EL (cell line): ENCODE data around the gene SHROOM3.

Source experiments
- DNase-seq: peaks from one replicate; pipeline ENCODE4 v3.0.0-alpha.2; 2016

Gene SHROOM3

DNA sequence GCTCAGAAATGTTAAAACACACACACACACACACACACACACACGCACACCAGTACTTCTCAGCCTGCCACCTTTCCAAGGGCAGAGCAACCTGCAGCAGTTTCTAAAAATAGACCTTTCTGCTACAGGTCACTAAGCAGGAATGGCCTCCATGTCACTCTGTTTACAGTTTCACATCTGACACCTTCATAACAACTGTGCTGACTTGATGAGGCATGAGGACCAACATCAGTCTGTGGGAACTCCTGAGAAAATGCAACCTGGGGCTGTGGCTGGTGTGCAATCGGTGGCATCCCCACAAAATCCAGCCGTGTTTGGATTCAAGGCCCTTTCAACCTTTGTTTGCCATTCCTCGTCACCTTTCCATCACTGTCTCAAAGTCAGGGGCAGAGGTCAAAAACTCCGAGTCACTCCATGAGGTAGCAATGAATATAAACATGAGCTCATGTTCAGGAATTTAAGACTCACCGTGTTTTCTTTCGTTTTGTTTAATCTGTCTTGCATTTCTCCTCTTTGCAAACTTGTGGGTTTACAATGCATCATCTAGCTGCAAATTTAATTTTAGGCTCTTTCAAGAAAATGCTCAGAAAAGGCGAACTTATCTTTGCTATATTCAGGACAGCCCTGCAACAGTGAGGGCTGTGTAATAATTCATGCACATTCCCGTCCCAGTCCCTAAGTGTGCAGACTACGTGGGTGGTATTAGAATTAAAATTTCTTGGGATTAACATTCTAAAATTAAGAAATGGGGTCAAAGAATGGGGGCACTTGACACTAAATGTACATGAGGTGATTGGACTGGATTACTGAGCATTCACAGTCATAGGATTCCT lies 135.3 kb downstream of the SHROOM3 start:
- DNase-seq: peak; percentile 60

GRCh38 chr4:76571274-76571673 lies 136.2 kb downstream of the SHROOM3 start:
- DNase-seq: no peak

DNA sequence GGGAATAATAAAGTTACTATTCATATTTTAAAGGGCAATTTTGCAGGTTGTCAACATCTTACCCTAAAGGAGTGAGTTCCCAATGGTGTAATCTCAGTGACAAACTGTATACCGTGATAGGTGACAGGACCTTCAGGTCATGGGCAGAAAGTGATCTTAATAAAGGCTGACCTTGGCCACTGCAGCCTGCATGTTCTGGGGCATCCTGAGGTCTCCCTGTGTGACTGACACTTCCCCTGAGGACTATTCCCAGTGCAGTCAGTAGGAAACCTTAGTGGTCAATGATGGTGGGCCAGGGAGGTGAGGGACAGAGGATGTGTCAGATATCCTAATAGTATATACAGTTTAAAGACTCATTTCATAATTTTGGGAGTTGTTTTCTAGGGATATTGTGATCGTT lies 137.2 kb downstream of the SHROOM3 start:
- no peak for DNase-seq

GRCh38 chr4:76576824-76577223 lies 141.8 kb downstream of the SHROOM3 start:
- DNase-seq: no peak

- no peak for DNase-seq
Measured at GRCh38 chr4:76578002-76578560, 143.1 kb downstream of the SHROOM3 start.

GRCh38 chr4:76579596-76580375 lies 144.8 kb downstream of the SHROOM3 start:
- no peak for DNase-seq

- no peak for DNase-seq
Measured at GRCh38 chr4:76581077-76581962, 146.3 kb downstream of the SHROOM3 start.

DNA sequence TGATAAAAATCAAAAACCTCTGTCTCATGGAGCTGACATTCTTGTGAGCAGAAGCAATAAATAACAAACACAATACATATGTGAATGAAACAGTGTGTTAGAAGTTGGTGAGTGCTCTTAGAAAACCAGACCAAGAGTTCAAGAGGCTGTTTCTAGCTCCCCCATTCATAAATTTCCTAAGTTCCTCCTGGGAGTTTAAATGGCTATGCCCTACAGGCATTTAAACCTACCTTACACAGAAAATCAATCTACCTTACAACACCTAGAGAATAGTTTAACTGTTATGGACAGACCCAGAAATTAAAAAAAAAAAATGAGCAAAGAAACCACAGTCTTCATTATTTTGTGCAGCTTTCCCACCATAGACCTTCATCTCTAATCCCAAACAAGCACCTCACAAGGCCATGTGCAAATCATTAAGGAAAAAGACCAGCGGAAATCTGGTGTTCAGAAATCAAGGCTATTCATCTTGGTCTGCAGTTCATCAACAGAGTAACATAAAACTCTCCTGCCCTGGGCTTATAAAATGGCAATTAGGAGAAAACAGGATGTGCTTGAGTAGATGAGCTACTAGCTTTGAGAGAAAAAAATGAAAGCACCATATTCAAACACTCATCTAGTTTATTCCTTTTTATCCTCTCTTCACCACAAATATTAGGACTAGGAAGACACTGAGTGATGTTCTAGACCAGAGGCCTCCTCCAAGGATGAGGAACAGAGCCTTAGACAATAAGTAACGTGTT lies 147.2 kb downstream of the SHROOM3 start:
- no peak for DNase-seq

DNA sequence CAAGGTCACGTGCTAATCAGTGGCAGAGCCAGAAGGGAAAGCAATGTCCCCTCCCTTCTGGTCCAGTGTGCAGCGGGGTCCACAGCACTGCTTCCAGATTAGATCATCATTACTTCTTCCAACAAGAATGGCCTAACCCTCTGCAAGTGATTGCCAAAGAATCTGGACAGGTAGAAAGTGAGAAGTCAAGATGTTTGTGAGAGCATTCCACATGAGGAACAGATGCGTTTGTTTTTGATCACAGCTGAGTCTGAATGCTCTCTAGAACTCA lies 147.7 kb downstream of the SHROOM3 start:
- no peak for DNase-seq

DNA sequence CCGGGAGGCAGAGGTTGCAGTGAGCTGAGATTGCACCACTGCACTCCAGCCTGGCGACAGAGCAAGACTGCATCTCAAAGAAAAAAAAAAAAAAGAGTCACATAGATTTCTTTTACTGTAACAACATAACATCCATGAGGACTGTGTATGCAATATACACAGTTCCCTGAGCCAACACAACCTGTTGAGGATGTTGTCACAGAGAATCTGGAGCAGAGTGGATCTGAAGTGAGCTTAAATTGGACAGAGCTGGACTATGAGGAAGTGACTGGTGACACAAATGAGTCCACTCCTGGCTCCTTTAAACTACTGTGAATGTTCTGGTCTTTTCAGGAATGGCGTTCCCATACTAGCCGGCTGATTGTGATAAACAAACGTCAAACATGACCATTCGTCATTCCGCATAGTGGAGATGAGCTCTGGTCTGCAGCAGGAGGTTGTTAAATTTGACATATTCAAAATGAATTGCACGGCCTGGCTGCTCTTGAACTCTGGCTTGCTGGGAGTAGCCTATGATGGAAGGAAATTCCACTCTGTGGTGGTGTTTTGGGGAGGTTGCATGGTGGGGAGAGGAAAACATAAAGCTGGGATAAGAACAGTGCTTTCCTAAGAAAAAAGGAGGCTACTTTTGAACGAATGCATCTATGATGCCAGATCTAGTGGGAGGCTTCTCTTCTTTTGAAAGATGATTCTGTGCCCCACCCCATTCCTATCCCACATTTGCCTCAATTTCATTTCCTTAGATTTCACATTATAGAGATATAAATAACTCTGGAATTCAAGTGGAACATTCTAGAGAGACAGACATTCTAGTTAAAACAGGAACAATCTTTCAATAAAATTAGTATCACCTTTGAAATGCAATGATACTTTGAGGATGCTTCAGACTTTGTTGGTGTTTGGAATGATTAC lies 149.5 kb downstream of the SHROOM3 start:
- no peak for DNase-seq

- no peak for DNase-seq
Measured at GRCh38 chr4:76585272-76585671, 150.2 kb downstream of the SHROOM3 start.

GRCh38 chr4:76585897-76586360 lies 150.9 kb downstream of the SHROOM3 start:
- DNase-seq: no peak

GRCh38 chr4:76588274-76588673 lies 153.2 kb downstream of the SHROOM3 start:
- DNase-seq: no peak

DNA sequence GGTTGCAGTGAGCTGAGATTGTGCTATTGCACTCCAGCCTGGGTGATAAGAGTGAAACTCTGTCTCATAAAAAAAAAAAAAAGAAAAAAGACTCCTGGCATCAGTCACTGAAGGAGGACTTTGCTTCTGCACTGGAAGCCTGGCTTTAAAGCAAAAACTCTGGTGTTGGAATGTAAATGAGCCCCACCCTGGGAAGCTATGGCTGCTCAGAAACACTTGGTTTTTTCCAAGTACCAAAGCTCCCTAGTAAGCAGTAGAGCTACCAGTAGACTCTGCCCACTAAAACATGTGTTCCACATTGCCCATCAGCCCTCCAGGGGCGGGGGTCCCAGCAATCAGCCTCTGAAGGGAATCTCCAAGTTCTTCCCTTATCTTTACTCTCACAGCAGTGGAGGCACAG lies 154.4 kb downstream of the SHROOM3 start:
- DNase-seq: peak; percentile 68

DNA sequence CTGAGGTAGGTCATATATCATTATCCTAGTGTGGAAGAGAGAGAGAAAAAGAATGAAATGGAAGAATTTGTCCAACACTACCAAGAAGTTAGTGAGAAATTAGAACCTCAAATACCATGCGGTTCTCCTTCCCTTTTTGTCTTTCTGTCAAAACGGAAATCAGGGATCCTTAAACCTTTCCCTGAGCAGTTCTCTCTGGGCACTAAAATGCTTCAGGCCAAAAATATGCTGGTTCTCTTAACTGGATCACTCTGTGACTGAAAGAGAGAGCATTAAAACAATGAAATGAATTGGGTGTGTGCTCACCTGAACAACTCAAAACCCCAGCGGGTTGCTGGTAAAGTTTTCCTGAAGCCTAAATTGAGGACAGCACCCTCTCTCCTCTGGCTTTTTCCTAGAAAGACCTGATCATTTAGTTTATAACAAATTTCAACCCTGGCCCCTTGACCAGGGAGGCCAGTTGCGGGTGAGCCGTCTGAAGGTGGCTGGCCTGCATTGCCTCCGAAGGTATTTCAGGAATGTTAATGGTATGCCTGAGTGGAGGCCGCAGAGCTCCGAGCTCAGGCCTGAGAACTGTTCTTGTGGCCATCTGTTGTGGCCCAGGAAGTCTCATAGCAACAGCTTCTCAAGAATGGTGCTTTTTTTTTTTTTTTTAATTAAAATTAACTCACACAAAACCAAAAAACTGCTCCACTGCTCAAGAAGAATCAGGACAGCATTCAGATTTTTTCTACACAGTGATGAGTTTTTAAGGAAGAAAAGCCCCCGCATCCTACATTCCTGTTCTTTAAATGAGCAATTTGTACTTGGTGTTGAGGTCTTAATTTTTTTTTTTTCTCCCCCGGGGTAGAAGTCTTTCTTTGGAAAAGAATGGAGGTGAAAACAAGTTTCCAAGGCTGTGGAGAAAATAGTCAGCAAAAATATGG lies 155.1 kb downstream of the SHROOM3 start:
- DNase-seq: peak; percentile 96

DNA sequence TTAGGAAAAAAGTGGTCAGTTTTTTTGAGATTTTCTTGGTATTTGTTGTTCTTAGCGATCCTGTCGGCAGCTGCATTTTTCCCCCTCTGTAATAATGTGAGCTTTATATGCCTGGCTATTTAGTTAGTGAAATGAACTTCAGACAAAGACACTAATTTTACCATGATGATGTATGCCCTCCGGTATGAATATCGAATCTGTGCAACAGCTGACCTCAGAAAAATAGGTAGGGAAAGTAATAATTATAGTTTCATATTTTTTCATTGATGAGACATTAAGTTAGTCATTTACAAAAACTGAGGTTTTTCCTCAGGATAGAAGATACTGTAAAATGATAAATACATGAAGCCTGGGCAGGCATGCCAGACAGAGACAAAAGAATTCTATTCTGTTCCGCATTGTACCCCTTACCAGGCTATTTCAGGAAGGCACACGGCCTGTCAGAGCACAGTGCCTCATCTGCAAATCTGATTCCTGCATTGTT lies 155.8 kb downstream of the SHROOM3 start:
- peak; percentile 82 for DNase-seq

DNA sequence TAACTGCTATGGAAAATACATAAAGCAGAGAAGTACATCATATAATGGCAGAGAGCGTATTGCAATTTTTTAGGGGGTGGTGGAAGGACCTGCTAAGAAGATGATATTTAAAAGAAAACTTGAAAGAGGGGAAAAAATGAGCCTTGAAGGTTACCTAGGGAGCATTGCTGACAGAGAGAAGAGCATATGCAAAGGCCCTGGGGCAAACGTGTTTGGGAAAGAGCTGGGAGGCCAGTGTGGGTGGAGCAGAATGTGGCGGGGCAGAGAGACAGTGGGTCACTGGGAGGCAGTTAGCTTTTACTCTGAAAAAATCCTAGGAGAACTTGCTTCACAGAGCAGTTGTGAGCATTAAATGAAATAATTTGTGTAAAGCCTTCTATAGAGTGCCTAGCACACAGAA lies 157.0 kb downstream of the SHROOM3 start:
- no peak for DNase-seq

- no peak for DNase-seq
Measured at GRCh38 chr4:76592460-76592859, 157.4 kb downstream of the SHROOM3 start.

DNA sequence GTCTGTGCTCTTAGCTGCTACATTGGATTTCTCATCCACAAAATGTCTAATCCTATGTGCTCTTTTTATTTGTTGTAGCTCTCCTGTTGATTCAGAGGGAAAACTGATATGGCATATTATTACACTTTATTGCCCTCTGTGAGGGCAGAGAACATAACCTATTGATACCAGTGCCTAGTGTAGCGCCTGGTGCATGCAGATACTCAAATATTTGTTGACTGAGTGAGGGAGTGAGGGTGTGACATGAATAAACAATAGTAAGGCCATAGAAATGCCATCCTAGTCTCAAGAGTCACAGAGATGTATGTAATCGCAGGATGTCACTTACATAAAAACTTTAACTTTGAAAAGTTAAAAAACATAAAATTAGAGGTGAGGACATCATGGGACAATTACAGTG lies 159.1 kb downstream of the SHROOM3 start:
- no peak for DNase-seq

DNA sequence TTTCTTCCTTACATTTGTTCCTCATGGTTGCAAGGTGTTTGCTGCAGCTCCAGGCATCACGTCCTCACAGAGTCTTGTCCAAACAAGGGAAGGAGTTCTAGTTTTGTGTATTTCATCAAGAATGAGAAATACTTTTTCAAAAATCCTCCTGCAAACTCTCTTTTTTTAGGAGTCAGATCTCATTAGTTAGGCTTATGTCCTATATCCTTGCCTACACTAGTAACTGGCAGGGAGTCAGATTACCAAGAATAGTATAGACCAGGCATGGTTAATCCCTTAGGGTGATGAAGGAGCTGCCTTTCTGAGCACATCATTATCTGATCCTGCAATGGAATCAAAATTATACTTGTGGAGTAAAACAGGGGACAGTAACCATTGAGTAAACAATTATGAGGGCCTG lies 160.4 kb downstream of the SHROOM3 start:
- DNase-seq: no peak
